ENCODE measurements around the gene TCEANC2.

- TF ChIP-seq EZH2phosphoT487 (IDR thresholded peaks at IDR 0.05; ENCODE audit: low read depth) (no peak), CTCF (IDR thresholded peaks at IDR 0.05; ENCODE audit: low read depth, low read length) (no peak)
Observed at GRCh38 chr1:54135436-54136120, 82.2 kb downstream of the TCEANC2 start.
